Loucy (cell line): ENCODE results near the gene BTG4.

Experiments
- CTCF ChIP-seq: fragments of 200-600 bp; sonication (generic); conservative IDR thresholded peaks from 2 replicates; pipeline ENCODE4 v1.5.1; 2014; ENCODE audit warnings: mild to moderate bottlenecking, antibody characterized with exemption, low read length
- EZH2phosphoT487 ChIP-seq: fragments of 200-600 bp; IDR thresholded peaks from 2 replicates; pipeline ENCODE4 v1.6.1; 2018; ENCODE audit warnings: antibody characterized with exemption, mild to moderate bottlenecking, moderate library complexity, borderline replicate concordance

DNA sequence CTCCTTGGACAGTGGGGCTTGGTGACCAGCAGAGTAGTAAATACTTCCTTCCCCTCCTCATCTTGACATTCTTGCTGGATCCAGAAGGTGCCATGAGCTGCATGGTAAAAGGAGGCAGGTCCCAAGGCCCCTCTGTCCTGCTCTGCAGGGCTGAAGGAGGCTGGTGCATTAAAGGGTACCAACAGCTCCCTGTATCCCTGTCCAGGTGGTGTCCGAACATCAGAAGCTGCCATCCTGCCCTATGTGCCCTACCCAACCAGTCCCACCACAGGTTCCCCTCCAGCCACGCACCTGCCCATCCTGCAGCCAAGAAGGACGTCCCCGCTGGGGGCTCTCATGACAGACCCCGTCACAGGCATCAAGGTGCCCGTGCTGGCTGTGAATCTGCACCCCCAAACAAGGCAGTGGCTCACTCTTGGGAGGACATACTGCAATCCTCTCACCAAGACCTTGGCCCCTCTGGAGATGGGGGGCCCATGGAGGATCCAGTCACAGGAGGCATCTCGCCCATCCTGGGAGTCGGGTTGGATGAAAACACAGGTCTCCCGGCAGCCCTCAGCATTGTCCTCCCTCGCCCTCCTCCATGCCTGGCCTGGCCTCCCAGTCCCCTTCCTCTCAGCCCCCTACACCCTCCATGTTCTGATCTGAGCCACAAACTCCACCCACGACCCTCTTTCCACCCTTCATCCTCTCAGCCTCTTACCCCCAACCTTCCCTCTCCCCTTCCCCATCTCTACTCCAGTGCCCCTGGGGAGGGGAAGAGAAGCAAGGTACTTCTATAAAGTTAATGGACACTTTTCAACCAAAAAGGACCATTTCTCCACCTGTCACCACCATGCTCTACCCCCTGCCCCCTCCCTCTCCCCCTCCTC lies 55.1 kb downstream of the BTG4 start:
- TF ChIP-seq EZH2phosphoT487 (no peak), CTCF (no peak)
